HG02610 (cell line): ENCODE measurements around the gene AK9.
"Not testable (repeated sequence)": the region's sequence is repeated elsewhere in the genome, so short reads cannot be mapped to it uniquely, and the experiment has no call there.

Source experiments
- ATAC-seq: cut with Tn5 transposase; IDR thresholded peaks from one replicate; pipeline ENCODE4 v1.9.1; 2021; ENCODE audit warnings: mild to moderate bottlenecking, moderate library complexity; ENCODE audit not compliant: unreplicated experiment

Gene AK9

DNA sequence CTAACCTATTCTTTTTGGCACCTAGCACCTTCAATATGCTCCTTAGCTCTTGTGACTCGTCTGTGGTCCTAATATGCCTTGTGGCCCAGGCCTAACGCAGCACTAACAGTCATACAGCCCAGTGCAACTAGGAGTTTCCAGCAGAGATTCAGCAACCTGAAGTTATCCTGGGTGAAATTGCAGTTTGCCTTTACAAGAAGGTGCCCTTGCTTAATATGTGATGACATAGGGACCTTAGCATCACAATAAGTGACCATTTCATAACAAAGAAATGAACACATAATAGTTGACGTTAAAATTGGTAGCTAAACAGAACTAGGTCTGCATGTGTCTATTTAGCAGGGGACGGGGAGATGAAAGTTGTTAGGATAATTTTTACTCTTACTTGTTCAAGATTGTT, 10.2 kb upstream of the AK9 start:
- no peak for ATAC-seq

DNA sequence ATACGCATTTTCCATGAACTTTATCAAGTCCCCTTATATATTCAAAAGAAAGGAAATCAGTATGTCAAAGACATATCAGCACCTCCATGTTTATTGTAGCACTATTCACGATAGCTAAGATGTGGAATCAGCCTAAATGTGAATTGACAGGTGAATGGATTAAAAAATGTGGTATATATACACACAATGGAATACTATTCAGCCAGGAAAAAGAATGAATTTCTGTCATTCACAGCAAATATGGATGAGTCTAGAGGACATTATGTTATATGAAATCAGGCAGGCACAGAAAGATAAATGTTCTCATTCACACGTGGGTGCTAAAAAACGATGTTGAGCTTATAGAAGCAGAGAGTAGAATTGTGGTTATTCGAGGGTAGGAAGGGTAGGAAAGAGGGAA, 5.4 kb upstream of the AK9 start:
- ATAC-seq, result no peak

DNA sequence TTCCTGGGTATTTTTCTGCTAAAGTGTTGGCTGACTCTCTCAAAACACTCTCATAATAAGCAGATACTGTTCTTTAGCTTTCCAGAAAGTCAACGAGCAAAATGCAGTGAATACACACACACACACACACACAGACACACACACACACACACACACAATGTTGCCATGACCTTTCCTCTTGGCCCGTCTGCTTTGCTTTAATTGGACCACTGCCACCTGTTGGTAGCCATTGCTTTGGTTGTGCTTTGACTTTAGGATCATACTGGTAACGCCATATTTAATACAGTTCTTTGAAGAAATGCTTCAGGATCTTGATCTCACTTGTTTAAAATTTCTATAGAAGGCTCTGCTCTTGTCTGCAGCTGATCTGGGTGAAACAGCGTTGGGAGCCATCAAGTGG, 4.5 kb upstream of the AK9 start:
- no peak for ATAC-seq

DNA sequence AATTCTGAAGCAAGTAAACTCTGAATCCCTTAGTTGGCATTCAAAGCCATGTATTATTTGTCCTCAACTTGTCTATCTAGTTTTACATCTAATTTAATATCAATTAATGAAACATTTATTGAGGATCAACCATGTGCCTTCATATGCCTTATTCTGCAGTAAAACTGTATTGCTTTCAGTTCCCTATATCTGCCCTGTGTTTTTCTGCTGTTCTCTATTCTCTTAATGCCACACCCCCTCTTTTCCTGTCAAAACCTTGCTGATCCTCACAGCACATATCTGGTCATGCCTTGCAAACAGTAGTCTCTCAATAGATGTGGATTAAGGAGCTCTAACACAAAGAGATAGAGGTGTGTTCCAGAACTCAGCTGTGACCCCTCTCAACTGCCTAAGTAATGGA, 2.1 kb upstream of the AK9 start:
- peak; percentile 33 for ATAC-seq

DNA sequence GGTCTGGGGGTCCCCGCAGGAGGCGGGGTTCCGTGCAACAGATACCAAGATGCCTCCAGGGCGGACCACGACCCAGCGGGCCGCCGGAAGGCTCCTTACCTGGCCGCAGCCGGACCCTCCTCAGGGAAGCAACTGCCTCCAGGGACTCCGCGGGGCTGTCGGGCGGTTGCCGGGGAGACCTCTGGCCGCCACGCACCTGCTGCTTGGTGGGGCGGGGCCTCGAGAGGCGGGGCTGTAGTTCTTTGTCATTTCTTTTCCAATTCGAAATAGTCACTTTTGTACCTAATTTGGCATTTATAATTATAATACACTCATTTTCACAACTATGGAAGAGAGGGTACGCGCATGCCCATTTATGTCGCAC, 647 bp downstream of the AK9 start:
- ATAC-seq, result peak; percentile 40

DNA sequence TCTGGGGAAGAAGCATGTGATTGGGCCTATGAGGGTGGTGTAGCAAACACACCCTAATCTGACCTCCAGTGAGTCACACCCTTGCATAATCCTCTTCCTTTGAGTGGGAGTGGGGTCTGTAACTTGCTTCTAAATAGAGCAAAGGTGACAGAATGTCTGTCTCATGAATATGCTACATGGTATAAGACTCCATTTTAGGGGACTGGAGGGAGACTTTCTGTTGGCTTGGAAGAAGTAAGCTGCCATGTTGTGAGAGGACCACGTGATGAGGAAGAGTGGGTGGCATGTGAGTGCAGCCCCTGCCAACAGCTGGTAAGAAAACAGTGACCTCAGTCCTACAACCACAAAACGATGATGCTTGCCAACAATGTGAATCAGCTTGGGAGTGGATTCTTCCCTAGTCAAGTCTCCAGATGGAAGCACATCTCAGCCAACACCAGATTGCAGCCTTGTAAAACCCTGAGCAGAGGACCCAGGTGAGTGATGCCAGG, 3.7 kb downstream of the AK9 start:
- ATAC-seq, result no peak

DNA sequence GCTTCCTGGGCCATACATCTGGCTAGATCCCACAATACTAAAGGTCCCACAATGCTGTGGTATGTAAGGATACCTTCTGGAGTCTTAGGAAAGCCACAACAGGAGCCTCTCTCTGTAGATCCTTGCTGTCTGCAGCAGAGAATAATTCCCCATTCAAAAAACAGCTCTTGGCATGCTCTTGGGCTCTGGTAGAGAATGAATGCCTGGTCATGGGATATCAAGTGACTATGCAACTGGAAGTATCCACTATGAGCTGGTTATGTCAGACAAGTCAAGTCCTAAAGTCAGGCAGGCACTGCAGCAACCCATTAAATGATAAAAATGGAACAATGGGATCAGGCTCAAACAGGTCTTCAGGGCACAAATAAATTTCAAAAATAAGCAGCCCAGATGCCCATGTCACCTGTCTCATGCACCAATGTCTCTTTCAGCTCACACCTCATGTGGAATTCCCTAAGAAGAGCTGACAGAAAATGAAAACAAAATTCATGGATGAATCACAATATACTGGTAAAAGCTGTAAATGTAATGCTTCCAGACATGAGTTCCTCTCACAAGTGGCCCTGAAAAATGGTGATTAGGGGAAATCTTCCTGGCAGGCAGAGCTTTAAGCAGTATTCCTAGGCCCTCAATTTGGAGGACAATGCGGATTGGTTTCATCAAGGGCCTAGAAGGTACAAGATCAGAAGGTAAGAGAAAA, 4.3 kb downstream of the AK9 start:
- ATAC-seq, result no peak

DNA sequence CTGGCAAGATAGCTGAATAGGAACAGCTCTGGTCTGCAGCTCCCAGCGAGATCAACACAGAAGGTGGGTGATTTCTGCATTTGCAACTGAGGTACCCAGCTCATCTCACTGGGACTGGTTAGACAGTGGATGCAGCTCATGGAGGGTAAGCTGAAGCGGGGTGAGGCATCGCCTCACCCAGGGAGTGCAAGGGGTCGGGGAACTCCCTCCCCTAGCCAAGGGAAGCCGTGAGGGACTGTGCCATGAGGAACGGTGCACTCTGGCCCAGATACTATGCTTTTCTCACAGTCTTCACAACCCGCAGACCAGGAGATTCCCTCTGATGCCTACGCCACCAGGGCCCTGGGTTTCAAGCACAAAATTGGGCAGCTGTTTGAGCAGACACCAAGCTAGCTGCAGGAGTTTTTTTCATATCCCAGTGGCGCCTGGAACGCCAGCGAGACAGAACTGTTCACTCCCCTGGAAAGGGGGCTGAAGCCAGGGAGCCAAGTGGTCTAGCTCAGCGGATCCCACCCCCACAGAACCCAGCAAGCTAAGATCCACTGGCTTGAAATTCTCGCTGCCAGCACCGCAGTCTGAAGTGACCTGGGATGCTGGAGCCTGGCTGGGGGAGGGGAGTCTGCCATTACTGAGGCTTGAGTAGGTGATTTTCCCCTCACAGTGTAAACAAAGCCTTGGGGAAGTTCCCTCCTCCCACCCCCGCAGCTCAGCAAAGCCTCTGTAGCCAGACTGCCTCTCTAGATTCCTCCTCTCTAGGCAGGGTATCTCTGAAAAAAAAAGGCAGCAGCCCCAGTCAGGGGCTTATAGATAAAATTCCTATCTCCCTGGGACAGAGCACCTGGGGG, 12.1 kb downstream of the AK9 start:
- not testable (repeated sequence) for ATAC-seq

DNA sequence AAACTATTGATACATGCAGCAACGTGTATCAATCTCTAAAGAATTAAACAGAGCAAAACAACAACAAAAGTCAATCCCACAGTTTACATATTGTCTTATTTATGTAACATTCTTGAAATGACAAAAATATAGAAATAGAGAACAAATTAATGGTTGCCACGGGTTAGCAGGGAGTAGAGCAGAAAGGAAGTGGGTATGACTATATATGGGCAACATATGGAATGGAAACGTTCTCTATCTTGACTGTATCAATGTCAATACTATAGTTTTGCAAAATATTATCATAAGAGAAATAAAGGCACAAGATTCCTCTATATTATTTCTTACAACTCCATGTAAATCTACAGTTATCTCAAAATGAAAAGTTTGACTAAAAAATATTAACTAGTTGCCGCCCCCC, 12.8 kb downstream of the AK9 start:
- ATAC-seq, result no peak

DNA sequence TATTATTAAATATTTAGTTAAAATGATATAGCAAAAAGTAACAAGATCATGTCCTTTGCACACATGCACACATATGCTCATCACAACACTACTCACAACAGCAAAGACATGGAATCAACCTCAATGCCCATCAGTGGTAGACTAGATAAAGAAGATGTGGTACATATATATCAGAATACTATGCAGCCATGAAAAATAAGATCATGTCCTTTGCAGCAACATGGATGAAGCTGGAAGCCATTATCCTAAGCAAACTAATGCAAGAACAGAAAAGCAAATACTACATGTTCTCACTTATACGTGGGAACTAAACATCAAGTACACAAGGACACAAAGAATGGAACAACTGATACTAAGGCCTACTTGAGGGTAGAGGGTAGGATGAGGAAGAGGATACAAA, 14.3 kb downstream of the AK9 start:
- no peak for ATAC-seq

DNA sequence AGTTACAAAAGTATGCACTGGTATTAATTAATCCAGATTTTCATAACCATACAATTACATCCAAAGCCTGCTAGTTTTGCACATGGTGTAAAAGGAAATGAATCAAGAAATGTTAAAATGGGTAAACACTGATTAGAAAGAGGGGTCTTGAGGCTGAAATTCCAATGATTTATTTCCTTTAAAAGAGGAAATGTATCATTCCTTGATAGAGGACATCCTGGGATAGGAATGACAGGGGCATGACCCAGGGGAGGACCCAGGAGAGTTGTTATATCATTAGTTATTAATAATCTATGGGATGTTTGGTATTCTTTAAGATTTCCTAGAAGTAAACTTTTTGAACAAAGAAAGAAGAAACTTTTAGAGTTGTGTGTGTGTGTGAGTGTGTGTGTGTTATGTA, 18.2 kb downstream of the AK9 start:
- no peak for ATAC-seq

DNA sequence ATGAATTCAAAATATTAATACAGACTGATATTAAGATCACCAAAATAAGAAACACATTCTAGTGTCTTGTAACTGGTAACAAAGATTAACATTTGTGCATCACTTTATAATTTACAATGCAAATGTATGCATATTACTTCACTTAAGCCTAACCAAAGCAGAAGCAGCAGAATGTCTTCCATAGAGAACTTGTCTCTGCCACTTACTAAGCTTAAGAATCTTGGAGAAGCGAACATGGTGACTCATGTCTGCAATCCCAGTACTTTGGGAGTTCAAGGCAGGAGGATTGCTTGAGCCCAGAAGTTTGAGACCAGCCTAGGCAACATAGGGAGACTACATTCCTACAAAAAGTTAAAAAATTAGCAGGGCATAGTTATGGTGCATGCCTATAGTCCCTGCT, 18.8 kb downstream of the AK9 start:
- ATAC-seq, result no peak

DNA sequence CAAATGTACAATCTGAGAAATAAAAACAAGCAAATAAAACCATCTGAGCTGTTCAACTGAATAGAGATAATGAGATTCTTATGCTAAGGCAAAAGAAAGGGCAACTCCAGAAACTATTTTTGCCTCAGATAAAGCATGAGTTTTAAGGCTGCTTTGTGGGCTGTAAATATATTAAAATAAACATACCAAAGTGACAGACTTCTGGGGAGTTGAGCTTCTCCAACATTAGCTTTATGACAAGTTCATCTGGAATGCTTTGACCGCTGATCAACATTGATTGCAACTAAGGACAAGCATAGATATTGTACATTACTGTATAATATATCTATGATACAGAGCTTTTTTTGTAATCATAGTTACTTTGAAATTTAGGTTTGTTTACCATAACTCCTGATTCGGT, 19.3 kb downstream of the AK9 start:
- ATAC-seq, result no peak

DNA sequence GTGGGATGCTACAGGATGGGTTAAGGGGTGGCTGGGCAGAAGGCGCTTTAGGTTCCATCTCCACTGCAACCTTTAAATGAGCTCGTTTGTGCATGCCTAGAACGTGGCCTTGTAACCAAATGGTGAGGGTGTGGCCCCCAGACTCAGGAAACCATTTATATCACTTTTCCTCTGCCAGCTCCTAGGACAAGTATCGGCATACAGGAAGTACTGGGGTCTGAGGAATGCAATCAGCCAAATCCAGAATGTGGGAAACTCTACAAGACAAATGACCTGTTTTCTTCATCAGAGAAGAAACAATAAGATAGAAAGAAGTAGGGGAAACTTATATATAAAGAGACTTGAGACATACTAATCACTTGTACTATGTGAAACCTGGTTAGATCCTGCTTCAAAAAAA, 21.2 kb downstream of the AK9 start:
- no peak for ATAC-seq

DNA sequence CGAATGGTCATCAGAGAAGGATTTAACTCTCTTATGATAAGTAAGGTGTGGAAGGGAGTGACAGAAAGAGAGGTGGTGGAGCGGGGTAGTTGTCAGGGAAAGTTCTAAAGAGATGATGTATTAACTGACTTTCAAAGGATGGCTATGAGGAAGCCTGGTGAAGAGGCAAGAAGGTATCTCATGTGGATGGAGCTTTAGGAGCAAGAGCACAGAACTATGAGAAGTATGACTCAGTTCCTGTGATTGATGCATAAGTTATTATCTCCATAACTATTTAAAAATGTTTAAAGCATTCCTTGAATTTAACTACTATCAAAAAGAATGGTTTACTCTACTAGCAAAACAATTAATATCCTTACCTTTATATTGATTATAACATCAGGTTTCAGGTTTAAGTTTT, 28.8 kb downstream of the AK9 start:
- no peak for ATAC-seq

DNA sequence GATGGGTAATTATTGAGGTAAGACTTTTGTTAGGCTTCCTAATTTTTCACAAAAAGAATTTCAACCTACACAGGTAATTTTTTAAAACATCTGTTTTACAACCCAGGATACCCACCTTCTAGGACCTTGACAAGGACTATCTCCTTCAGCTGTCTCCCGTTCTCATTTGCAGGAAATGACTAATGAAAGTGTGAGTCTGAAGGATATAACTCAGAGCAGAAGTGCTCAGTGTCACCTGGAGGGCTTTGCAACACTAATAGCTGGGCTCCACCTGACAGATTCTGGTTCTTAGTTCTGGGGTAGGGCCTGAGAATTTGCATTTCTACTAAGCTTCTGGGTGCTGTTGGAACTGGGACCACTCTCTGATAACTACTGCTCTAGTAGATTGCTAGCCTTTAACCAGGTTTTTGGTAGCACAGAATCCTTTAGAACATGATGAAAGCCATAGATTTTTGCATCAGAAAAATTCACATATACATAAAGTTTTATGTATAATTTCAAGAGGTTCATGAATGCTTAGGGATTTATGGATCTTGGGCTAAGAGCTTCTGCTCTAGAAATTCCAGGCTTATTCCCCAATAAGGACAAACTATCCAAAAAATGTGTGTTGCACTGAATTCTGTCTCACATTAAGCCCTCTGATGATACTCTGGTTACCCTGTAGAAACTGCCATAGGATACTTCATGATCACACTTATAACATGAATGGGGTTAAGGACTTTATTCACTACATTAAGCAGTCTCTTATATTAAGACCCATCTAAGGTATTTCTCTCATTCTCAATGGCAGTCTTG, 30.3 kb downstream of the AK9 start:
- ATAC-seq, result no peak

DNA sequence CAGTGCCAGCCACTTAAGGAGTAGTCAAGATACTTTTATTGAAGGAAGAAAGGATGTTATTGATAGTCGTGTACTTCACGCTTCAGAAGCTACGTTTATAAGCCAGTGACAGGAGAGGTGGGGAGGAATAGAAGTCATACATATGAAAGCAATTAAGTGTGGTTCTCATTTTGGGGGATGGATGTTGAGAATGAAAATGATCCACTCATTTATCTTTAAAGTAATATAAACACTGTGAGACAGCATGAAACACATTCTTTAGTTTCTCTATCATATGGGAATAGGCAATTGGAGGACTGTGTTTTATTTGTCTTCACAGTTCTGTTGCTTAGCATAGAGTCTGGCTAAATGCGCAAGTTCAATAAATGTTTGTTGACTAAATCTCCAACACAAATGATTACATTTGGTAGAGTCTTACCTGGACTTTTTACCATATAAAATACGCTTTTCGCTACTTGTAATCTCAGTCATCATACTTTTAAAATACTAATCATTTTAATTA, 35.2 kb downstream of the AK9 start:
- ATAC-seq, result no peak

DNA sequence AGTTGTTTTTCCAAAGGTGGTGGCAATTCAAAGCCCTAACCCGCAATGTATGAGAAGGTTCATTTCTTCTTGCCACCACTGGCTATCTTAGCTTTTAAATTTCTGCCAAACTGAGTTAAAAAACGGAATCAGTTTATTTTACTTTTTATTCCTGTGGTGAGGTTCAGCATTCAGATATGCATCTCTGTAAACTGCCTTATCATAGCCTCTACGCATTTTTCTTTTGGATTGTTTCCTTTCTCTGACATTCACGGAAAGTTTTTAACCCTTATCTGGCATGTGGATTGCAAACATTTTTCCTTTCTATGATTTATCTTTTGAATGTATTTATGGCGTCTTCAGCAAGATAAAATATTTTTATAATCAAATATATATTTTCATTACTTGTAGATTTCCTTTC, 37.7 kb downstream of the AK9 start:
- ATAC-seq, result no peak

DNA sequence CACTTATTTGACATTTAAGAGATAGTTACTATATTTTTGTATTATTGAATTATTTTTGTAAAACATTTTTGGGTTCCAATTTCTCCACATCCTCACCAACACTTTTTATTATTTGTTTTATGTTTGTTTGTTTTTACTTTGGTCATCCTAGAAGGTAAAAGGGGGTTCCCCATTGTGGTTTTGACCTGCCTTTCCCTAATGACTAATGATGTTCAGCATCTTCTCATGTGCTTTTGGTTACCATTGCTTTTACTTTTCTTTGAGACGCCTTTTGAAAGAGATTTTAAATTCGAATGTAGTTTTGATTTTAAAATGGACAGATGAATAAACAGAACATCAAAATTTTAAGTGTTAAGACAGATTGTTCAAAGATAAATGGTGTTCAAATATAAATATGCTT, 46.9 kb downstream of the AK9 start:
- no peak for ATAC-seq

DNA sequence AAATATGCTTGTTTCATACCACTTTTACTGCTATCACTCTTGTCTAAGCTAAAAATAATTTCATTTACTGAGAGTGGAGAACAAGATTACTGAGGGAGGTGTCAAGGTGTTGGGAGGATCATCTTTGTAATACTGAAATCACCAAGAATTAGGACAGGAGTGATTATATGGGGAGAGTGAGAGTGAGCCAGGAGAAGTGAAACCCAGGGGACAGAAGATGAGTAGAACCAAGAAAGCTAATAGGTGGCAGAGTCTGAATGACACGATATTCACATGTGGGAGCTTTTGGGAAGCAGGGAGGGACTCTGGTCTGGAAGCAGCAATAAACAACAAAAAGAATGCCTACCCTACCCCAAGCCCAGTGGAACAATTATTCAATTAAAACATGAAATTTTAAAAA, 58.6 kb downstream of the AK9 start:
- peak; percentile 57 for ATAC-seq

DNA sequence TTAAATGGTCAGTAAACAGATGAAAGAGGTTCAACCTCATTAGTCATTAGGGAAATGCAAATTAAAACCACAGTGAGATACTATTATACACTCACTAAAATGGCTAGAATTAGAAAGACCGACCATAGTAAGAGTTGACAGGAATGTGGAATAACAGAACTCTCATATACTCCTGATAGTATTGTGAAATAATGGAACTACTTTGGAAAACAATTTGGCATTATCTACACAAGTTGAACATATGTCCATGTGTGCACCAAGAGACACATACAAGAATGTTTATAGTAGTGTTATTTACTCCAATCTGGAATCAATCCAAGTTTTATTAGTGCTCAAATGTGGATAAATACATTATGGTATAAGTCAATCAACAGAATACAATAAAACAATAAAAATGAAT, 59.6 kb downstream of the AK9 start:
- ATAC-seq, result no peak
